Neuronal stem cell (in vitro differentiated cells): Measurements from ENCODE around the gene FGFR4.

Experiments used
- DNase-seq: peaks from one replicate; pipeline ENCODE4 v3.0.0-alpha.2; 2013; ENCODE audit warnings: low spot score
- H2AFZ ChIP-seq: one replicate; pipeline ENCODE4 v1.6.1; 2013; ENCODE audit warnings: mild to moderate bottlenecking, low read length, inconsistent platforms
- H2AK5ac ChIP-seq: 2 replicates; pipeline ENCODE4 v1.6.1; 2013; ENCODE audit warnings: low read depth, mild to moderate bottlenecking, inconsistent platforms, low read length, moderate library complexity, mixed read lengths
- H2BK120ac ChIP-seq: 2 replicates; pipeline ENCODE4 v1.6.1; 2013; ENCODE audit warnings: low read depth, mild to moderate bottlenecking, inconsistent platforms, low read length, moderate library complexity, mixed read lengths
- H2BK12ac ChIP-seq: one replicate; pipeline ENCODE4 v1.6.1; 2013; ENCODE audit warnings: low read length, inconsistent platforms
- H2BK15ac ChIP-seq: 2 replicates; pipeline ENCODE4 v1.6.1; 2013; ENCODE audit warnings: mild to moderate bottlenecking, low read length, inconsistent platforms, mixed read lengths
- H2BK5ac ChIP-seq: one replicate; pipeline ENCODE4 v1.6.1; 2013; ENCODE audit warnings: inconsistent platforms, mild to moderate bottlenecking, low read length, moderate library complexity
- H3K14ac ChIP-seq: one replicate; pipeline ENCODE4 v1.6.1; 2013; ENCODE audit warnings: low read length, inconsistent platforms
- H3K18ac ChIP-seq: 2 replicates; pipeline ENCODE4 v1.6.1; 2013; ENCODE audit warnings: low read length, inconsistent platforms
- H3K23ac ChIP-seq: 2 replicates; pipeline ENCODE4 v1.6.1; 2013; ENCODE audit warnings: low read depth, mild to moderate bottlenecking, mixed read lengths, low read length, inconsistent platforms; ENCODE audit not compliant: poor library complexity
- H3K27ac ChIP-seq: replicated peaks from 3 replicates; pipeline ENCODE4 v1.5.1; 2013; ENCODE audit warnings: low read length, inconsistent platforms
- H3K27me3 ChIP-seq, 3 experiments: 2 replicates each; pipeline ENCODE4 v1.6.1; 2013; ENCODE audit warnings: low read length in 3 of 3, mild to moderate bottlenecking in 2 of 3, inconsistent platforms in 1 of 3, low read depth in 1 of 3, mixed read lengths in 1 of 3, moderate library complexity in 1 of 3; ENCODE audit not compliant: control insufficient read depth in 3 of 3, insufficient read depth in 3 of 3
- H3K36me3 ChIP-seq, 2 donors: replicated peaks in 1 of 2; 2 replicates each; pipeline ENCODE4 v1.6.1; 2013; ENCODE audit warnings: low read length in 2 of 2; ENCODE audit not compliant: control insufficient read depth in 2 of 2, insufficient read depth in 2 of 2
- H3K4ac ChIP-seq: 2 replicates; pipeline ENCODE4 v1.6.1; 2013; ENCODE audit warnings: inconsistent platforms, mild to moderate bottlenecking, low read length, moderate library complexity
- H3K4me1 ChIP-seq, 2 donors: 1 replicate in 1 of 2; 2 replicates in 1 of 2; pipeline ENCODE4 v1.6.1; 2013; ENCODE audit warnings: low read length in 2 of 2, low read depth in 1 of 2; ENCODE audit not compliant: control insufficient read depth in 2 of 2, insufficient read depth in 1 of 2
- H3K4me2 ChIP-seq: one replicate; pipeline ENCODE4 v1.6.1; 2013; ENCODE audit warnings: mild to moderate bottlenecking, low read length, inconsistent platforms; ENCODE audit not compliant: insufficient read depth, poor library complexity, severe bottlenecking
- H3K4me3 ChIP-seq, 2 donors: 2 replicates each; pipeline ENCODE4 v1.5.1; 2013; ENCODE audit warnings: low read length in 2 of 2, mild to moderate bottlenecking in 2 of 2, inconsistent platforms in 1 of 2, moderate library complexity in 1 of 2
- H3K79me1 ChIP-seq: one replicate; pipeline ENCODE4 v1.6.1; 2013; ENCODE audit warnings: low read depth, mild to moderate bottlenecking, inconsistent platforms, low read length, moderate library complexity
- H3K9ac ChIP-seq: one replicate; pipeline ENCODE4 v1.6.1; 2013; ENCODE audit warnings: mild to moderate bottlenecking, low read depth, low read length, inconsistent platforms; ENCODE audit not compliant: poor library complexity
- H3K9me3 ChIP-seq, 2 donors: replicated peaks in 1 of 2; 2 replicates each; pipeline versions ENCODE3 to v1.6.1; 2013; ENCODE audit warnings: low read length in 2 of 2, mild to moderate bottlenecking in 2 of 2, inconsistent platforms in 1 of 2, low read depth in 1 of 2, mixed read lengths in 1 of 2, moderate library complexity in 1 of 2; ENCODE audit not compliant: control insufficient read depth in 2 of 2, insufficient read depth in 1 of 2
- H4K8ac ChIP-seq: one replicate; pipeline ENCODE4 v1.6.1; 2013; ENCODE audit warnings: low read depth, mild to moderate bottlenecking, inconsistent platforms, low read length, moderate library complexity
- H4K91ac ChIP-seq: one replicate; pipeline ENCODE4 v1.6.1; 2013; ENCODE audit warnings: low read length, low read depth, mild to moderate bottlenecking, inconsistent platforms; ENCODE audit not compliant: poor library complexity
- WGBS, 2 donors: extraction: QIAGEN DNeasy Blood & Tissue Kit; methylation state at CpG; one replicate each; pipeline ENCODE4 v1.1.7; 2013; ENCODE audit warnings: missing lambda C conversion rate in 2 of 2, mixed read lengths in 1 of 2; ENCODE audit not compliant: insufficient read length in 2 of 2, insufficient replicate concordance in 1 of 2; ENCODE audit errors: extremely low coverage in 2 of 2; 5-methylcytosine and 5-hydroxymethylcytosine counted together

Gene FGFR4

GRCh38 chr5:177122566-177122965 is 35.9 kb downstream of the FGFR4 start:
- Histone ChIP-seq H3K23ac (no peak overlapping the region), H3K9ac (no peak overlapping the region), H3K27ac (no peak overlapping the region), H2BK12ac (no peak overlapping the region), H2AK5ac (no peak overlapping the region), H3K18ac (no peak overlapping the region), H3K4me2 (no peak overlapping the region), H3K4ac (no peak overlapping the region), H3K4me3 (no peak overlapping the region), H3K27me3 (no peaks in the 10 kb centered on the region), H2BK120ac (no peak overlapping the region), H3K14ac (no peak overlapping the region), H3K9me3 (no peaks in the 10 kb centered on the region), H2BK5ac (no peak overlapping the region), H3K36me3 (no peaks in the 10 kb centered on the region), H2BK15ac (no peak overlapping the region), H3K4me1 (no peaks in the 10 kb centered on the region), H4K91ac (no peak overlapping the region), H4K8ac (no peak overlapping the region), H3K79me1 (no peaks in the 10 kb centered on the region), H2AFZ (no peak overlapping the region)
- WGBS, 2 donors: no CpG with 5 or more reads among the region's 5 CpGs
- no peak for DNase-seq

- no peak overlapping the region for H4K91ac ChIP-seq
- no peak overlapping the region for H2BK15ac ChIP-seq
- H3K14ac ChIP-seq: no peak overlapping the region
- no peak overlapping the region for H2AFZ ChIP-seq
- no peak overlapping the region for H3K27ac ChIP-seq
- no peaks in the 10 kb centered on the region for H3K4me1 ChIP-seq
- H3K4ac ChIP-seq: no peak overlapping the region
- no peak overlapping the region for H3K18ac ChIP-seq
- no peaks in the 10 kb centered on the region for H3K9me3 ChIP-seq
- no peak overlapping the region for H3K4me2 ChIP-seq
- H2BK5ac ChIP-seq: no peak overlapping the region
- H3K4me3 ChIP-seq: no peak overlapping the region
- WGBS, 2 donors: no CpG with 5 or more reads among the region's 15 CpGs
- no peak for DNase-seq
- H3K36me3 ChIP-seq: no peaks in the 10 kb centered on the region
- H3K27me3 ChIP-seq: no peaks in the 10 kb centered on the region
- no peak overlapping the region for H2BK120ac ChIP-seq
- H4K8ac ChIP-seq: no peak overlapping the region
- H2AK5ac ChIP-seq: no peak overlapping the region
- H3K23ac ChIP-seq: no peak overlapping the region
- H3K9ac ChIP-seq: no peak overlapping the region
- H3K79me1 ChIP-seq: no peaks in the 10 kb centered on the region
- no peak overlapping the region for H2BK12ac ChIP-seq
These were observed 37.2 kb downstream of the FGFR4 start for GRCh38 chr5:177123789-177124485.

GRCh38 chr5:177124486-177124991 is 37.8 kb downstream of the FGFR4 start:
- Histone ChIP-seq H3K79me1 (no peaks in the 10 kb centered on the region), H2BK15ac (no peak overlapping the region), H3K23ac (no peak overlapping the region), H4K91ac (no peak overlapping the region), H3K18ac (no peak overlapping the region), H3K4me3 (no peak overlapping the region), H2AFZ (no peak overlapping the region), H3K4me1 (no peaks in the 10 kb centered on the region), H3K9ac (no peak overlapping the region), H4K8ac (no peak overlapping the region), H2BK12ac (no peak overlapping the region), H3K14ac (no peak overlapping the region), H3K9me3 (no peaks in the 10 kb centered on the region), H2BK5ac (no peak overlapping the region), H3K27ac (no peak overlapping the region), H3K36me3 (no peaks in the 10 kb centered on the region), H2BK120ac (no peak overlapping the region), H3K4ac (no peak overlapping the region), H3K27me3 (no peaks in the 10 kb centered on the region), H3K4me2 (no peak overlapping the region), H2AK5ac (no peak overlapping the region)
- no peak for DNase-seq
- no CpG with 5 or more reads among the region's 4 CpGs for WGBS, 2 donors

GRCh38 chr5:177126771-177127170 is 40.1 kb downstream of the FGFR4 start:
- Histone ChIP-seq H2AFZ (no peak overlapping the region), H2BK15ac (no peak overlapping the region), H3K36me3 (no peaks in the 10 kb centered on the region), H3K27ac (no peak overlapping the region), H3K4ac (no peak overlapping the region), H2BK5ac (no peak overlapping the region), H3K9me3 (no peaks in the 10 kb centered on the region), H3K23ac (no peak overlapping the region), H3K27me3 (no peaks in the 10 kb centered on the region), H3K9ac (no peak overlapping the region), H3K18ac (no peak overlapping the region), H3K4me3 (no peak overlapping the region), H3K79me1 (no peaks in the 10 kb centered on the region), H3K4me2 (no peak overlapping the region), H2AK5ac (no peak overlapping the region), H4K91ac (no peak overlapping the region), H2BK120ac (no peak overlapping the region), H4K8ac (no peak overlapping the region), H3K14ac (no peak overlapping the region), H3K4me1 (peaks cover 0 to 9% of the 10 kb centered on the region in 2 donors), H2BK12ac (no peak overlapping the region)
- no CpG with 5 or more reads among the region's 1 CpG for WGBS, 2 donors
- DNase-seq: no peak
